Sciatic nerve (tissue), 2 donors: ENCODE measurements around the gene SAPCD1. TPM values are rescaled to one million over a fixed set of nuclear protein-coding genes. Genes with fewer than 3 reads are reported as not detected.

Experiments
- ATAC-seq: fragments of 200-7000 bp; cut with Tn5 transposase; one replicate; pipeline ENCODE4 v1.9.1; 2020; ENCODE audit warnings: mild to moderate bottlenecking, moderate library complexity
- DNase-seq: peaks from one replicate; pipeline ENCODE4 v3.0.0-alpha.2; 2020; ENCODE audit warnings: low spot score
- intact Hi-C: fragments of 100-400 bp; cut with DNase I; formaldehyde crosslinking; loops from one replicate; pipeline ENCODE4 v1.14.2; 2022
- total RNA-seq: library from RNA; stranded (reverse); fragmentation: NEBNext Ultra II Directional; extraction: Animal tissue kit (Norgen Biotek cat#: 25700); gene quantifications from one replicate; pipeline ENCODE4 v1.2.1, GENCODE V29; 2021
- donor health status: DM: no; HTN: no; CAD: no.
- donor health status: DM: no; HTN: no; CAD: no.

Gene SAPCD1
- total RNA-seq, 1 donor from 2014 or later = 4.9 TPM

DNA sequence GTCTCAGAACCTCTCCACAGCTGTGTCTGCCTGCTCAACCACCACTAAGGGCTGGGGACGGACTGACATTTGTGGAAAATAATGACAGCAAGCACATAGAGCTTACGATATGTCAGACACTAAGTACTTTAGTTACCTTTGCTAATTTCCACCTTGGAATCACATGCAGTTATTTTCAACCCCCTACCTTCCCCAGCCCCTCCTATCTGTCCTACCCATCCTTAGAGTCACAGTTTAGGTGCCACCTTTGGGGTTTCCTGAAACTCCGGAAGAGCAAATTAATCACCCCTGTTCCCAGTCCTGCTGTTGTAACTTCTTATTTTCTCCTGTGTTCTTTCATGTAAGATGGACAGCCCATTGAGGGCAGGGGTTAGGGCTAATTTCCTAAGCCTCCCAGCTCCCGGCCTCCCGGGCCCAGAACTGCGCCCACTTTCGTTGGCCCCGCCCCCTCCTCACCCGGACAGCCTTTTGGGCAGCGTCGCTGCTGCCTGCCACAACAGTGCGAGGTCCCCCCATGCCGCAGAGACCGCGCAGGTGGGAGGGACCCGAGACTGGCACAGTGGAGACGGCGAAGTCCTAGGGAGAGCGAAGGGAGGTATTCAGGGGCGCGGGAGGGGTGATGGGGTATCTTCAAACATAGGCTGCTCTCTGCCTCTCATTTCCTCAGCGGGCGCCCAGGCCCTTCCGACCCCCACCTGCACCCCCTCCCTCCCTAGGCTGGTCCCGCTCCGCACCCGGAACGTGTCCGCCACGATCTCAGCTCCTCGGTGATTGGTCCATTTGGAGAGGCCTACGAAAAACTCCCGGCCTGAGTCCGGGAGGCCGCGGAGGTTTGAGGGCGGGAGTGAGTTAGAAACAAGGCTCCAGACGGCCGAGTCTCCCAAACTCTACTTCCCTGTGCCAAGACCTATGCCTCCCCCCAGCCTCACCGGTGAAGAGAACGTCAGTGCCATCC lies 34.5 kb upstream of the SAPCD1 start:
- ATAC-seq = no peak
- DNase-seq = no peak
- intact Hi-C loops = loop anchor here (10.0 kb wide), 1 partner anchor 107 kb away; no protein-coding TSS in a partner anchor

DNA sequence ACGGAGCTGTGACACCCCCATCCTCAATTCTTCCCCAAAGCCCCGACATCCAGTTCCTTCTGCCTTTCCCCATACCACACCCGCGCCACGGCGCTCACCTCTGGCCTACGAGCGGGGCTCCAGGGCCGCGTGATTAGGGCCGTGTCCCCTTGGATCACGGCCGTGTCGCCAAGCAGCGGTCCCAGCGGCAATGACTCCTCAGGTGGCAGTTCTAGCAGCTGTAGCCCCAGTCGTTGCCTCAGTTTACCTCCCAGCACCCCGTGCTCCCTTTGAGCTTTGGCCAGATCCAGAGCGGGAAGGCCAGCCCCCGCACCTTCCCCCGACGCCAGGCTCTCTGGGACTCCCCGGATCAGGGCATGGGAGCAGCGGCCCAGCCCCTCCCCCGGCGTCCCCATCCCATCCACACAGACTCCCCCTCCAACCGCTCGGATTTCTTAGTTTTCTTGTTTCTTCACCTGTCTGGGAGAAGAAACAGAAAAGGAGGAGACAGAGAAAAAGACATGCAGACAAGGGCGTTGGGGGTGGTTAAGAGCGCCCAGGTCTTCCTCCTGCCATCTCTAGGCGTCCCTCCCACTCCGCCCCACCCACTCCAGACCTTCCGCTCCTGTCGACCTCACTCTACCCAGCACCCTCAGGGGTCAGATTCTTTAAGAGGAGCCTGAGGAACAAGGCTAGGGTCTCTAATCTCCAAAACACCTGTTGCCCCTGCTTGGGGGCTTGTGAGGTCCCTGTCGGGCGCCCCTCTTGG lies 33.5 kb upstream of the SAPCD1 start, which contains the start of gene DDAH2:
Gene DDAH2 (minus strand): TSS at position 533 of the 748 bp plus-strand sequence. CDS start 138 bp downstream, at position 395.
- intact Hi-C loops = loop anchor here (10.0 kb wide), 1 partner anchor 106 kb away; no protein-coding TSS in a partner anchor

DNA sequence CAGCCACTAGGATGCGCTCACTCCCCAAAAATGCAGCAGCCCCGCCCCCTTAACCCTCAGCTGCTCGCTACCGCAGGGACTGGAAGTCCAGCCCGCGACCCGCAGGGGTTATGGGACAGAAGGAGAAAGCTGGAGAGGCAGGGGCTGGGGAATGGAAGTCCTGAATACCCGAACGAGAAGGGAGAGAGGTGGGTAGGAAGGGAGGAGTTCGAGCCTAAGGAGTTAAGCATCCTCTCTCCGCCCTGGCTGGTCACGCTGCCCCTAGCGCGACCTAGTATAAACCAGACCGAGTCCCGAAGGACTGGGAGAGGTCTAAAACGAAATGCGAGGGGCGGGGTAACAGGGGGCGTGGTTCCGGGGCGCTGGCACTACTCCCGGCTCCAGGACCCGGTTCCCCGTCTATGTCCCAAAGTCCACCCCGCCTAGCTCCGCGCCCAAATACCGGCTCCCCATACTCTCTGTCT lies 32.9 kb upstream of the SAPCD1 start:
- intact Hi-C loops = loop anchor here (10.0 kb wide), 1 partner anchor 105 kb away; no protein-coding TSS in a partner anchor
- DNase-seq (peak; percentile 98), ATAC-seq (peak; percentile 94)

More for the DNA sequence above, 33.5 kb upstream of the SAPCD1 start, which contains the start of gene DDAH2:
- peak; percentile 57 for ATAC-seq
- DNase-seq = no peak

DNA sequence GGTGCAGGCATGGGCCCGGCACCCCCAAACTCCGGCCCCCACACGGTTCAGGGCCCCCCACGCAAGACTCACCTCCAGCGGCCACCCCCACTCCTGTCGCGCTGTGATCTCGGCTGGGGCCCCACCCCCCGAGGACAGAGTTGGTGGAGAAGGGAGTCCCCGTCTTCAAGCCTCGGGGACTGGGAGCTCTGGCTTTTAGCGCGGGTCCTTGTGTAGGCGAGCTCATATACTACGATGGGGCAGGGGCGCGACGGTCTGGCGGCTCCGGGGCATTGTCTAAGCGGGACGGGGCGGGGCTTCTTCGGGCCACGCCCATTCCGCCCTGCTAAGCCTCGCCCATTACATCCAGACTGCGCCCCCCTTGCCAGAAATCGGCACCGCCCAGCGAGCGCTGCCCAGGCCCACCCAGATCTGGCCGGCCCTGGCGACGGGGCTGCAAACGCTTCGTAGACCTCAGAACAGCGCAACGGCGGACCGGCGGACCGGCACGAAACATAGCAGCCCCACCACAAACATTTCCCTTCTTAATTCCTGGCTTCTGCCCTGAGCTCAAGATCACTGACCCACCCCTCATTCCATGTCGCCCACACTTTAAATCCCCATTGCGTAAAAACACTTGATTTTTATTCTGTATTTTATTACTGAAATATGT lies 32.4 kb upstream of the SAPCD1 start:
- DNase-seq (peak; percentile 96), ATAC-seq (peak; percentile 91)
- intact Hi-C loops = loop anchor here (10.0 kb wide), 2 partner anchors 105 to 165 kb away; partner anchors contain the start of gene EHMT2

DNA sequence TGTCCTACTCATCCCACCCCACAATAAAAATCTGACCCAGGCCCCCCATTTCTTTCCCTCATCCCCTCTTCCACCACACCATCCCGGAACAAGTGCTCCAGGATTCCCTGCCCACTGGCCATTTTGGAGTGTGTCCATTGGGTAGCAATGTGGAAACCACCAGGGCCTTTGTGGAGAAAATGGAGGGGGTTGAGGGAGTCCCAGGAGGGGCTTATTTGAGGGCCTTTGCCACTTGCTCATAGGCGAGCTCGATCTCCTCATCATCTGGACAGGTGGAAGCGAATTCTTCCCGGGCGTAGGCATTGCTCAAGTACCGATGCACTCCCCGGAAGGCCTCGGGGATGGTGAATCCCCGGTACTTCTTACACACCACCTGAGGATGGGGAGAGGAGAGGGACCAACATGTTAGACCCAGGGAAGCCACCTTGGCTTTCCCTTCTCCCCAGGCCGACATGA lies 31.8 kb upstream of the SAPCD1 start:
- intact Hi-C loops = loop anchor here (10.0 kb wide), 1 partner anchor 164 kb away; the partner anchor contains the start of gene EHMT2
- DNase-seq = no peak
- ATAC-seq = no peak

DNA sequence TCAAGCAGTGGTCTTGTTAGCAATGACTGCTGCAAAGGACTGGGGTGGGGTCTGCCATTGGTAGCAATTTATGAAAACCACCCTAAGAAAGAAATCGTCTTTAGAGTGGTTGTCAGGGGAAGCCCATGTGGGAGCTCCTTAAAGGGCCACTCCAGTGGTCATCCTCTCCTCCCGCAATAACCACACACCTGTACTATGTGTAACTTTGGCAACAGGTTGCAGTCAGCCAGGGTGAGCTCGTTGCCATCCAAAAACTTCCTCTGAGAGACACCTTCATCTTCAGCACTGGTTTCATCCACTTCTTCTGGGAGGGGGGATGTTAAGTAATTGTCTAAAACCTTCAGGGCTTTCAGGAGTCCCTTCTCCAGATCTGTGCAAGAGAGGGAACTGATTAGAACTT lies 30.4 kb upstream of the SAPCD1 start:
- no peak for DNase-seq
- intact Hi-C loops = loop anchor here (10.0 kb wide), 1 partner anchor 163 kb away; the partner anchor contains the start of gene EHMT2
- no peak for ATAC-seq

DNA sequence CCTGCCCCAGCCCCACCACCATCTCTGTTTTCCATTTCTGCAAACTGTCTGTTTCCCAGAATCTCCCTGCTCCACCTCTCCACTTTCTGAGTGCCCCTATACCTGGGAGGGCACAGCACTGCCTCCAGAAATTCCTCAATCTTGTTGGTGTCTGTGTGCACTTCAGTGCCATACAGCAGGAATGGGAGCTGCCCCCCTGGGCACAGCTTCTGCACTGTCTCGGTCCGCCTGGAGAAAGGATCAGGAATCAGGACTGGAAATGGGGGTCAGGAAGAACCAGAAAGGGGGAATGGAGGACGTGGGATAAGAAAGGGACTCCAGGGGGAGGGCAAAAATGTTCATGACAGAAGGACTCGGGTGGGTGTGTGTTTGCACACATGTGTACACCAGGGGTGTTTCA lies 28.7 kb upstream of the SAPCD1 start:
- intact Hi-C loops = loop anchor here (10.0 kb wide), 1 partner anchor 161 kb away; the partner anchor contains the start of gene EHMT2

DNA sequence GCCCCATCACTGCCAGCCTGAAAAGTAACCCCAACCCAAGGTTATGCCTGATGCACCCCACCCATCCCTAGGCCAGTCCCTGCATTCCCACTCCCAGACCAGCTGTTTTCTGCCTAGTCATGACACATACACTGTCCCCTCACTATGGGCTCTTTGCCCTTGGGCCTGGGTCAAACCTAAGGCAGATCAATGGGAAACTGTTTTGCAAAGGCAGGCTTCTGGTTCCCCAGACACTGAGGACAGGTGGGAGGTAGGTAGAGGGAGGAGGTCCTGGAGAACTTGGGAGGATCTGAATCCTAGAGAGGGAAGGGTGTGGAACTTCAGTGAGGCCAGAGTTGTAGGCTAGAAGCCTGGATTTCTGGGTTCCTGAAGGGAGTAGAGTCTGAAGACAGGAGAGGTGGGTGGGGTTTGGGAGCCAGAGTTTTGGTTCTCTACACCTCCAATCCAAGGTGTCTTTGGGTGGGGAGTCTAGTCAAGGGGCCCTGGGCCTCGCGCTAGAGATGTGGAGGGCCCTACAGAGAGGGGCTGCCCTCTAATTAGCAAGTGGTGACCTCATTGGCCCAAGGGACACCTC lies 28.1 kb upstream of the SAPCD1 start:
- DNase-seq = no peak
- ATAC-seq = no peak
- intact Hi-C loops = loop anchor here (10.0 kb wide), 1 partner anchor 160 kb away; the partner anchor contains the start of gene EHMT2

More for the DNA sequence above, 28.7 kb upstream of the SAPCD1 start:
- no peak for DNase-seq
- no peak for ATAC-seq

DNA sequence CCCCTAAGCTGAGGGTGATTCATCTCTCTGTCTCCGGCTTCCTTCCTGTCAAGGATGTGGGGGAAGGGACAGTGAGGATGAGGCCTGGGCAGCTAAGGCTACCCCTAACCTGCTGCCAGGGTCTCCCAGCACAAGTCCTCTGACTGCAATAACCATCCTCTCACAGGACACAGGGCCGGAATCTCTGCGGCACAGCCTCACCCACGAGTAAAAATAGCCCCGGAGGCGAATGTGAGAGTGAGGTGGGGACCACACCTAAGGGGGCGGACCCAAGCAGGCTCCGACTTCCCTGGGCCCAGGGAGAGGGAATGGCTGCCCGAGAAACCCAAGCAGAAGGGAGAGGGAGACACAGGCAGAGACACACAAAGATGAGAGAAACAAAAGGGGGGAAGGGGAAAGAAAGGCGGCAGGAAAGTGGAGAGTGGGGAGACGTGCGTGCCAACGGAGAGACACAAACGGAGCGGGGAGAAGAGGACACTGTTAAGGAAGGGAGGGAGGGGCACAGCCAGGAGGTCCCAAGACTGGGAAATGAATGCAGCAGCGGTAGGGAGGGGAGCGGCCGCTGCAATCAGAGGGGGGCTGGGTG lies 27.5 kb upstream of the SAPCD1 start:
- no peak for ATAC-seq
- no peak for DNase-seq

DNA sequence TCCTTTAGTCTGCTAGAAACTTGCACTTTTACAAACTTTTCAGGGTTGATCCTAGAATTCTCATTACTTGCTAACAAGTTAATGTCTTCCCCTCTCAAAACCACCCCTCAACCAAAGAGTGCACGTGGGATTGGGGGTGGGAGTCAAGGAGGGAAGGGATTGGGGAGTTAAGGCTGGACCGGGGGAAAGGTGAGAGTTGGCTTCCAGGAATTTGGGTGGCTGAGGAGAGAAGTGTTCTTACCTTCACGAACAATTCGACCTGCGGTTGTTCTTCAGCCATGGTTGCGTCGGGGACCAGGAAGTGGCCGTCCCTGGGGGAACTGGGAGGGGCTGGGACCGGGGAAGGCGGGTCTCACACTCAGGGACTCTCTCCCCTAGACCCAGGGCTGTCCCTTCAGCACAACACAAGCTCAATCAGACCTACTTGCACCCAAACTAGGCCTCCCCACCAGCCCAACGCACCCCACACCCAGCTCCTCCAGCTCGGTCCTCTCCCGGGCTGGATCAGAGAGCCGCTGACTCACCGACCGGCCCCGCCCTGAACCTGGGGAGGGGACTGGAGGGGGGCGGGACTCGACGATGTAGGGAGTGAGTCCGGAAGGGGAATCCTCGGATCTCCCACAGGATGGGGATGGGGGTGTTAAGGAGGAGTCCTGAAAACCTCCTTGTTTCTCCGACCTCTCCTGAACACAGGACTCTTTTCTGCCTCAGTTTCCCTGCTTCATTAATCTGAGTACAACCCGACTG lies 26.3 kb upstream of the SAPCD1 start, which contains the start of gene CLIC1:
Gene CLIC1 (minus strand): TSS at position 510 of the 747 bp plus-strand sequence. CDS start 230 bp downstream, at position 280.
- intact Hi-C loops = loop anchor here (10.0 kb wide), 1 partner anchor 159 kb away; the partner anchor contains the start of gene EHMT2
- DNase-seq = peak; percentile 93
- ATAC-seq = peak; percentile 81

More for the DNA sequence above, 27.5 kb upstream of the SAPCD1 start:
- intact Hi-C loops = loop anchor here (10.0 kb wide), 1 partner anchor 160 kb away; the partner anchor contains the start of gene EHMT2

DNA sequence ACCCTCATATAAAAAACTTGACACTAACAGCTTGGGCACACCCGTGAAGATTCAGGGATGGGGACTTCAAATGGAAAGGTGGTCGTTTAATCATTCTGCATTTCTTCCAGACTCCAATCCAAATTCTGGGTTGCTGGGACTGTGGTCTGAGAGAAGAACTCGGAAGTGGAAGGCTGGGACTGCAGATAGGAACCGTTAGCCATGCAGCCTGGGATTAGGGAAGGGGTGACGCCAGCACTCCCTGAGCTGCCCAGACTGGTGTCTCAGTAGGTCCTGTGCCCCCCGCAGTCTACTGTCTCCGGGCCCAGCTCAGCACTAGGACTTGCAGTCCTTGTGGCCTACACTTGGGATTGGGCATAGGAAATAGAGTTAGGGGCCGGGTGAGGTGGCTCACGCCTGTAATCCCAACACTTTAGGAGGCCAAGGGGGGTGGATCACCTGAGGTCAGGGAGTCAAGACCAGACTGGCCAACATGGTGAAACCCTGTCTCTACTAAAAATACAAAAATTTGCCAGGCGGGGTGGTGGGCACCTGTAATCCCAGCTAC lies 25.6 kb upstream of the SAPCD1 start:
- DNase-seq = no peak
- no peak for ATAC-seq
- intact Hi-C loops = loop anchor here (10.0 kb wide), 1 partner anchor 158 kb away; the partner anchor contains the start of gene EHMT2

DNA sequence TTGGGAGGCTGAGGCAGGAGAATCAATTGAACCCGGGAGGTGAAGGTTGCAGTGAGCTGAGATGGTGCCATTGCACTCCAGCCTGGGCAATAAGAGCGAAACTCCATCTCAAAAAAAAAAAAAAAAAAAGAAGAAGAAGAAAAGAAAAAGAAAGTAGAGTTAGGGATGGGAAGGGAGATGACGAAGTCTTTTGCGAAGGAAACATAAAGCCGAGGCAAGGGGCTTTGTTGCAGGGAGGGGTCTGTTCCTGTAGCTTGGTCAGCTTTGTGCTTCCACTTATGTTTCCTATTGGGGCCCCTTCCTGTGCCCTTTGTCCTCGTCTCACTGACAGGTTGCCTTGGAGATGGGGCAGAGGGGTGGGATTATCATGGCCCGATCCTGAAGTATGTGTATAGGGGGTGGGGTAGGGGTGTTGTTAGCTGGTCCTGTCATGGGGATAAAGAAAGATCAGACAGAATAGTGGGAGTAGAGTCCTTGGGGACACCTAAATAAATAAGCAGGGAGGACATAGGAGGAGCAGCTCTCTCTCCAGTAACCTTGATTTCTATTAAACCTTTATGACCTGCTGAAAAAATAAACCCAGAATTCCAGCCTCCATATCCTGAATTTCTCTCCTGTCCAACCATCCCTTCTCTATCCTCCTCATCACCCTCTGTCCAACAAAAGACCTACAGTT lies 25.0 kb upstream of the SAPCD1 start:
- ATAC-seq = no peak
- intact Hi-C loops = loop anchor here (10.0 kb wide), 1 partner anchor 157 kb away; the partner anchor contains the start of gene EHMT2
- DNase-seq = no peak

DNA sequence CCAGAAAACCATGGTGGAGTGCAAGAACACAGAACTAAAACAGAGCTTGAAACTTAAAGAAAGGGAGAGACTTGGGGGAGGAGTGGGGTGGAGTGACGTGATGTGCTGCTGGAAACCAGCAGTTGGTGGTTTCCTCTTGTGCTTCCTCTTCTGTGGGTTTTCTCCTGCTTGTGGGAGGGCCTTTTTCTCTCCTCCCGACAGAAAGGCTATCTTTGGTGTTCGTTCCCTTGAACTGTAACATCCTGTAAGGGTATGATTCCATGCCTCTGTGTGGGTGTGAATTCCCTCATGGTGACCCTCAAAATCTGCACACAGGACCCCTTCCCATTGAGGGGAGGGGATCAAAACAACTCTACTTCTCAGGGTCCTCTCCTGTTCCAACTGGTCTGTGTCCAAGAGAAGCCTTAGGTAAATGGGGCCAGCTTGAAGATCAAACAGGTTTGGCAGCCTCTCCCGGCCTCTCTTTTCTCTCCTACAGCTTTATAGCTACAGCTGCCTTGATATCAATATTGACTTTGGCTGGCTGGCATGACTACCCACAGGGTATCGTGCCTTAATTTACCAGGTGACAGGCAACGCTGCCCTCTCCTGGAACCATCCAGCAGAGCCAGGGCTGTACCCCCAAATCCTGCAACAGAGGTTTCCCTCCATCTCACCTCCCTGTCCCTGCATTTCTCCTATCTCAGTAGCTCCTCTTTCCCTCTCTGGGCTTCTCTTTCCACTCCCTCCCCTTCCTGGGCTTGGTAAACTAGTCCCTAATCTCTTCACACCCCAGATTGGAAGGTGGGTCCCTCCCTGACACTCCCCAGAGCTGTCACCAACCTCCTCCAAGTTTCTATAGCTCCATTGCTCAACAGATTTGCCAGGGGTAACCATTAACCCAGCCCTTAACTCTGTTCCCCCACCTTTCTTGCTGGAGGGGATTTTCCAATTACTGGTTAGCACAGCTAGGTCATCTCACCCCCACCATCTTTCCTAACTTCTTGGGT lies 24.2 kb upstream of the SAPCD1 start:
- intact Hi-C loops = loop anchor here (10.0 kb wide), 1 partner anchor 157 kb away; the partner anchor contains the start of gene EHMT2
- DNase-seq (no peak), ATAC-seq (peak; percentile 7)

DNA sequence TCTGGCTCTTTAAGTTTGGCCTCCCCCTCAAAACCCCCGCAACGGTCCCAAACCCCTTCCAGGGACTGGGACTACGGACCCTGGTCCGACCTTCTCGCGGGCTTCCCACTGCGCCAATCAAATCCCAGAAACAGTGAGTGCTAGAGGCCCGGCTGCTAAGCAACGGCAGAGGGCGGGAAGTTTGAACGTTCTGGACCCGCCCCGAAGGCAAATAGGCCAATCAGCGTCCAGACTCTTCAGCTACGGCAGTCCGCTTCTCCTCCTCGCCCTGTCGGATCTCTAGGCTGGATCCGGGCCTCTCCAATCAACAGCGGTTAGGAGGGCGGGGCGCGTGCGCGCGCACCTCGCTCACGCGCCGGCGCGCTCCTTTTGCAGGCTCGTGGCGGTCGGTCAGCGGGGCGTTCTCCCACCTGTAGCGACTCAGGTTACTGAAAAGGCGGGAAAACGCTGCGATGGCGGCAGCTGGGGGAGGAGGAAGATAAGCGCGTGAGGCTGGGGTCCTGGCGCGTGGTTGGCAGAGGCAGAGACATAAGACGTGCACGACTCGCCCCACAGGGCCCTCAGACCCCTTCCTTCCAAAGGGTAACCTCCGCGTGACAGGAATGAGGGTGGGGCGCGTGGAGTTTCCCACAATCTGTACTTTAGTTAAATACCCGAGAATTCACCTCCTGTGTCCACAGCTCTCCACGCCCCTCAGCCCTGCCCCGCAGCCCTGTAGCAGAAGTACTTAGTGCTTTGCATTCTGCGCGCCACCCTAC lies 22.6 kb upstream of the SAPCD1 start, which contains the start of gene MSH5:
Gene MSH5 (plus strand): TSS at position 367 of the 758 bp plus-strand sequence. CDS start 462 bp downstream, outside the sequence.
- DNase-seq = peak; percentile 98
- intact Hi-C loops = loop anchor here (10.0 kb wide), 1 partner anchor 155 kb away; the partner anchor contains the start of gene EHMT2
- ATAC-seq = peak; percentile 95
